Stimulated activated CD4-positive, alpha-beta T cell treated with anti-CD3 and anti-CD28 coated beads, Interleukin-2, amount 100 ng/mL, for 24 hours (primary cell): Measurements from ENCODE around the gene ADARB1.
A peak's percentile ranks its signal among the peaks of the same experiment; 100 is the strongest.
"Not testable (repeated sequence)": the region's sequence is repeated elsewhere in the genome, so short reads cannot be mapped to it uniquely, and the experiment has no call there.

Source experiments
- DNase-seq, 2 donors: peaks; one replicate each; pipeline ENCODE4 v3.0.0-alpha.2; 2020

The ADARB1 gene

GRCh38 chr21:45138199-45139002 is 64.0 kb downstream of the ADARB1 start:
- peak; percentile 83 for DNase-seq

- DNase-seq, result not testable (repeated sequence)
Measured at GRCh38 chr21:45139003-45139360, 64.6 kb downstream of the ADARB1 start.

- DNase-seq, result no peak
Measured at GRCh38 chr21:45139473-45139872, 65.1 kb downstream of the ADARB1 start.

GRCh38 chr21:45140346-45140940 is 66.1 kb downstream of the ADARB1 start:
- DNase-seq, result peak; percentile 47 to 59

- not testable (repeated sequence) for DNase-seq
Measured at GRCh38 chr21:45140944-45141343, 66.6 kb downstream of the ADARB1 start.

- no peak for DNase-seq
Measured at GRCh38 chr21:45141507-45141906, 67.1 kb downstream of the ADARB1 start.

GRCh38 chr21:45142469-45143308 is 68.3 kb downstream of the ADARB1 start:
- no peak for DNase-seq

GRCh38 chr21:45143855-45144254 is 69.5 kb downstream of the ADARB1 start:
- DNase-seq, result no peak

- DNase-seq, result no peak
Measured at GRCh38 chr21:45145146-45145545, 70.8 kb downstream of the ADARB1 start.

GRCh38 chr21:45145846-45146245 is 71.5 kb downstream of the ADARB1 start:
- not testable (repeated sequence) for DNase-seq

GRCh38 chr21:45146306-45146705 is 71.9 kb downstream of the ADARB1 start:
- DNase-seq, result no peak

GRCh38 chr21:45146801-45147200 is 72.4 kb downstream of the ADARB1 start:
- DNase-seq, result no peak

- no peak for DNase-seq
Measured at GRCh38 chr21:45147473-45148315, 73.3 kb downstream of the ADARB1 start.

GRCh38 chr21:45148316-45148990 is 74.1 kb downstream of the ADARB1 start:
- no peak for DNase-seq

GRCh38 chr21:45149021-45149420 is 74.6 kb downstream of the ADARB1 start:
- no peak for DNase-seq

GRCh38 chr21:45150638-45151131 is 76.3 kb downstream of the ADARB1 start:
- DNase-seq, result no peak

GRCh38 chr21:45151445-45152160 is 77.2 kb downstream of the ADARB1 start:
- no peak for DNase-seq

- peak; percentile 62 to 67 for DNase-seq
Measured at GRCh38 chr21:45152265-45152746, 77.9 kb downstream of the ADARB1 start.

GRCh38 chr21:45153358-45154318 is 79.3 kb downstream of the ADARB1 start:
- no peak for DNase-seq
